ENCODE measurements around the gene PCGF3.

GRCh38 chr4:763922-764321, 58.3 kb downstream of the PCGF3 start:
- no peak for TF ChIP-seq CTCF (IDR thresholded peaks at IDR 0.05)
- TF ChIP-seq POLR2A (IDR thresholded peaks at IDR 0.05), result no peak

All from right lobe of liver (tissue), 4 donors.